ENCODE results near the gene MFNG.

- TF ChIP-seq CTCF (IDR thresholded peaks at IDR 0.05) = no peak
- no peak for TF ChIP-seq POLR2A (IDR thresholded peaks at IDR 0.05)
Observed at GRCh38 chr22:37431366-37431765, 54.8 kb downstream of the MFNG start.
